Rectal smooth muscle tissue (tissue), 1 donor: Measurements from ENCODE around the gene IRAK1BP1.
A peak's percentile ranks its signal among the peaks of the same experiment; 100 is the strongest.
"Not testable (repeated sequence)": the region's sequence is repeated elsewhere in the genome, so short reads cannot be mapped to it uniquely, and the experiment has no call there.

ENCODE experiments used
- H3K27ac ChIP-seq: one replicate; pipeline ENCODE4 v1.7.0; 2013; ENCODE audit warnings: low read depth, low read length, inconsistent platforms
- H3K27me3 ChIP-seq: one replicate; pipeline ENCODE4 v1.7.0; 2013; ENCODE audit warnings: low read length; ENCODE audit not compliant: control insufficient read depth, insufficient read depth
- H3K36me3 ChIP-seq: one replicate; pipeline ENCODE4 v1.7.0; 2013; ENCODE audit warnings: low read length; ENCODE audit not compliant: control insufficient read depth, insufficient read depth
- H3K4me1 ChIP-seq: one replicate; pipeline ENCODE4 v1.7.0; 2013; ENCODE audit warnings: low read length; ENCODE audit not compliant: control insufficient read depth, insufficient read depth
- H3K4me3 ChIP-seq: one replicate; pipeline ENCODE4 v1.7.0; 2013; ENCODE audit warnings: low read length
- H3K9ac ChIP-seq: one replicate; pipeline ENCODE4 v1.7.0; 2013; ENCODE audit warnings: low read length

The IRAK1BP1 gene

GRCh38 chr6:78909391-78909790 is 42.0 kb downstream of the IRAK1BP1 start:
- Histone ChIP-seq H3K9ac (no peak overlapping the region), H3K4me3 (no peak overlapping the region), H3K27me3 (no peaks in the 10 kb centered on the region), H3K4me1 (no peaks in the 10 kb centered on the region), H3K36me3 (no peaks in the 10 kb centered on the region), H3K27ac (no peak overlapping the region)

GRCh38 chr6:78910010-78910409 is 42.7 kb downstream of the IRAK1BP1 start:
- Histone ChIP-seq H3K27ac (no peak overlapping the region), H3K27me3 (no peaks in the 10 kb centered on the region), H3K9ac (no peak overlapping the region), H3K4me3 (no peak overlapping the region), H3K4me1 (no peaks in the 10 kb centered on the region), H3K36me3 (no peaks in the 10 kb centered on the region)

- Histone ChIP-seq H3K4me3 (peak overlapping the region; percentile 58), H3K4me1 (no peaks in the 10 kb centered on the region), H3K36me3 (no peaks in the 10 kb centered on the region), H3K27ac (no peak overlapping the region), H3K27me3 (no peaks in the 10 kb centered on the region), H3K9ac (no peak overlapping the region)
Observed at GRCh38 chr6:78910591-78911171, 43.3 kb downstream of the IRAK1BP1 start.

DNA sequence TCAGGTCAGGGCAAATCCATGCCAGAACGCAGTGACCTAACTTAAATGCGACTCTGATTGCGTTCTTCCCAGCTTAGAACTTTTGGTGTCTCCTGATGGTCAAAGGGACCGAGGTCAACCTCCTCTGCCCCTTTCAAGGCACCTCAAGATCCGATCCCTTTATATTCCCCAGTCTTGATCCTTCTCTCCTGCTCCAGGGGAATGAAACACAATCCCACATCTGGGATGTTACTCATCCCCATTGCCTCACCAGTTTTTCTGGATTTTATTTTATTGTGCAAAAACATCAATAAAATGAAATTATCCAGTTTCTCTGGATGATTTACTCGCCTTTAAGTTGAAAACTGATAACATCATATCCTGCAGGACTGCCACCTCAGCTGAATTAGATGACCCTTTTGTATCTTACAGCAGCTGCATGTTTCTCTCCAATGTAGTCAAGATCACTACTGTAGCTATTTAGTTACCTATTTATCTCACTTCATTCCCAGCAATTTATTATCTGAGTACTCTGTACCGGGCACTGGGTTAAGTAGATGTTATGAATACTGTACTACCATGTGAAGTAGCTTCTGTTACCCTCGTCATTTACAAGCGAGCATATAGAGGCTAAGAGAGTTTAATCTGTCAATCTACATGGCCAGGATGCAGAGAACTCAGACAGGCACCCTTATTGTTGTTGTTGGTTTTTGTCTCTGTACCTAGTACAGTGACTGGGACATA is 44.0 kb downstream of the IRAK1BP1 start:
- H3K4me1 ChIP-seq: no peaks in the 10 kb centered on the region
- no peak overlapping the region for H3K9ac ChIP-seq
- H3K4me3 ChIP-seq: no peak overlapping the region
- H3K27me3 ChIP-seq: no peaks in the 10 kb centered on the region
- H3K27ac ChIP-seq: no peak overlapping the region
- H3K36me3 ChIP-seq: no peaks in the 10 kb centered on the region

DNA sequence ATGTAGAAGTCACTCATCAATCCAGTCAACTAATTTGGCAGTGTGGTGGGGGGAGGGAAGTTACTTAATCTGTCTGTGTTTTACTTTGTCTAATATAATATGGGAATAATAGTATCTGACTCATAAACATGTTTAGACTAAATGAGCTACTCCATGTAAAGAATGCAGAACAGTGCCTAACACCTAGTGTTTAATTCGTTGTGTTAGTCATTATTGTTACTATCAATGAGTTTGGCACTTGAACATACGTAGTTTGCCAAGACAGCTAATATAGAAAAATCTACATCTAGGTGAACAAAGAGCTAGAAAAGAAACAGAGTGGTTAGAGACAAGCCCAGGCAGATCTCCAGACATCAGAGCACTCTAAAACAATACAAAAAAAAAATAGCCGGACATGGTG is 49.1 kb downstream of the IRAK1BP1 start:
- Histone ChIP-seq H3K36me3 (no peaks in the 10 kb centered on the region), H3K4me3 (no peak overlapping the region), H3K27ac (no peak overlapping the region), H3K9ac (no peak overlapping the region), H3K4me1 (no peaks in the 10 kb centered on the region), H3K27me3 (no peaks in the 10 kb centered on the region)

DNA sequence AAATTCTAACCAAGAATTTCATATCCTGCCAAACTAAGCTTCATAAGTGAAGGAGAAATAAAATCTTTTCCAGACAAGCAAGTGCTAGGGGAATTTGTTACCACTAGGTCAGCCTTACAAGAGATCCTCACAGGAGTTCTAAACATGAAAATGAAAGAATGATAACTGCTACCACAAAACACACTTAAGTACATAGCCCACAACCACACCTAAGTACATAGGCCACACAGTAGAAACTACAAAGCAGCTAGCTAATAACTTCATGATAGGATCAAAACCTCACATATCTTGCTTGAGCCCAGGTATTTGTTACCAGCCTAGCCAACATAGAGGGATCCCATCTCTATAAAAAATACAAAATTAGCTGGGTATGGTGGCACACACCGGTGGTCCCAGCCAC is 50.4 kb downstream of the IRAK1BP1 start:
- H3K9ac ChIP-seq: no peak overlapping the region
- H3K4me1 ChIP-seq: no peaks in the 10 kb centered on the region
- no peaks in the 10 kb centered on the region for H3K36me3 ChIP-seq
- no peak overlapping the region for H3K4me3 ChIP-seq
- H3K27me3 ChIP-seq: no peaks in the 10 kb centered on the region
- no peak overlapping the region for H3K27ac ChIP-seq

- not testable (repeated sequence) for H3K4me1 ChIP-seq, H3K27me3 ChIP-seq, H3K27ac ChIP-seq, H3K9ac ChIP-seq, H3K4me3 ChIP-seq, H3K36me3 ChIP-seq
Observed at GRCh38 chr6:78921168-78921567, 53.8 kb downstream of the IRAK1BP1 start.

- H3K27ac ChIP-seq: no peak overlapping the region
- no peak overlapping the region for H3K9ac ChIP-seq
- H3K27me3 ChIP-seq: no peaks in the 10 kb centered on the region
- H3K36me3 ChIP-seq: no peaks in the 10 kb centered on the region
- no peak overlapping the region for H3K4me3 ChIP-seq
- H3K4me1 ChIP-seq: no peaks in the 10 kb centered on the region
Observed at GRCh38 chr6:78925317-78925716, 58.0 kb downstream of the IRAK1BP1 start.

GRCh38 chr6:78935553-78935952 is 68.2 kb downstream of the IRAK1BP1 start:
- Histone ChIP-seq H3K36me3 (no peaks in the 10 kb centered on the region), H3K27me3 (no peaks in the 10 kb centered on the region), H3K4me3 (no peak overlapping the region), H3K27ac (no peak overlapping the region), H3K9ac (no peak overlapping the region), H3K4me1 (no peaks in the 10 kb centered on the region)

DNA sequence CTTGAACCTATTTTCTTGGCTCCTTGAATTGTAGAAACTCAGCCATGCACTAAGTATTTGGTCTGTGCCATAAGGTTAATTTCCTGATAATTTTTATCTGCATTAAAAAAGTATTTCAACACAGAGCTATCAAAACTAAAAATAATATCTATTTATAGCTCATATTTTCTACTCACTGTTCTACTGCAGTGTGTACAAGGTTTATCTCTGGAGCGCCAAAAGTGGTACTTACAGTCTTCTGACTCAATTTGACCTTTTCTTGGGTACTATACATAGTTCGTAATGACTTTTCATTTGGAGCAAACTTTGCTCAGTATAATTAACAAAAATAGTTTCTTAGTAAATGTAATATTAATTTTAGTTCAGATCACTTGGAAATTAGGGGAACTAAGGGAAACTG is 69.2 kb downstream of the IRAK1BP1 start:
- Histone ChIP-seq H3K9ac (no peak overlapping the region), H3K4me1 (no peaks in the 10 kb centered on the region), H3K4me3 (no peak overlapping the region), H3K27ac (no peak overlapping the region), H3K27me3 (no peaks in the 10 kb centered on the region), H3K36me3 (peaks cover 5% of the 10 kb centered on the region)

DNA sequence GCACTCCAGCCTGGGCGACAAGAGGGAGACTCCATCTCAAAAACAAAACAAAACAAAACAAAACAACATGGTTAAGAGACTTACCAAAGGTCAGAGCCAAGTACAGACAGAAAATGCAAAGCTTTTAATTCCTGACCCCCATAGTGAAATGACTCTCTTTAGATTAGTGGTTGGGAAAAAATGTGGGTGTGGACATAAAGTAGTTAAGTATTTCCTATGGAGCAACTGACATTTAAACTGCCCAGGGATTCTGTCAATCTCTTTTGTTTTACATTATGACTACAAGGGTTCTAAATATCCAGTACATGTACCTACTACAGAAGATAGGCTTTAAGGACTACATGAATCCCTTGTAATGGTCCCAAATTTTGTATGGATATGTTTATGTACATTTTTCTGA is 75.1 kb downstream of the IRAK1BP1 start:
- H3K36me3 ChIP-seq: peaks cover 21% of the 10 kb centered on the region
- H3K27ac ChIP-seq: no peak overlapping the region
- H3K27me3 ChIP-seq: no peaks in the 10 kb centered on the region
- H3K4me3 ChIP-seq: no peak overlapping the region
- no peak overlapping the region for H3K9ac ChIP-seq
- H3K4me1 ChIP-seq: no peaks in the 10 kb centered on the region

GRCh38 chr6:78947529-78947928 is 80.2 kb downstream of the IRAK1BP1 start:
- H3K36me3 ChIP-seq: peaks cover 24% of the 10 kb centered on the region
- no peak overlapping the region for H3K4me3 ChIP-seq
- H3K9ac ChIP-seq: no peak overlapping the region
- H3K27me3 ChIP-seq: no peaks in the 10 kb centered on the region
- no peak overlapping the region for H3K27ac ChIP-seq
- H3K4me1 ChIP-seq: no peaks in the 10 kb centered on the region

DNA sequence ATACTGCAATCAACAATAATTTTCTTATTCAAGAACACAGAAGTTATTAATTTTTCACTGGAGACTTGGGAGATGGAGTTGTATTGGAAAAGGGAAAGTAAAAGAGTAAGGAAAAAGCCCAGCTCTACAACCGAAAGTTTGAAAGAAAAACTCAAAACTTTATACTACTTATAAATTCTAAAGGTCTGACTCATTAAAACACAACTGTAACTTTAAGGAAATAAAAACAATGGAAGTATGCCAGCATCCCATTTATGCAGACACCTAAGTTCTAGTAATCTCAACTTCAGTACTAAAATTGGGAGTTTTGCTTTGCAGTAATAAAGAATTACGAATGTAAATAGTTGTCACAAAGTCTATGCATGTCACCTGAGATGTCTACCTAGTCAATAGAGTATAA is 80.6 kb downstream of the IRAK1BP1 start:
- Histone ChIP-seq H3K27ac (no peak overlapping the region), H3K4me3 (no peak overlapping the region), H3K36me3 (peaks cover 24% of the 10 kb centered on the region), H3K9ac (no peak overlapping the region), H3K4me1 (no peaks in the 10 kb centered on the region), H3K27me3 (no peaks in the 10 kb centered on the region)
